Left lung (tissue), 10 donors: ENCODE results near the gene NKX2-2. TPM values are rescaled to one million over a fixed set of nuclear protein-coding genes. Genes with fewer than 3 reads are reported as not detected.

Source experiments
- ATAC-seq: fragments of 200-7000 bp; cut with Tn5 transposase; one replicate; pipeline ENCODE4 v1.9.1; 2020; ENCODE audit warnings: moderate library complexity
- DNase-seq, 4 donors: peaks; one replicate each; pipeline ENCODE4 v3.0.0-alpha.2; 2013 to 2020
- H3K27ac ChIP-seq, 2 donors: fragments of 200-600 bp; sonication (generic) in 1 of 2; one replicate each; pipeline versions ENCODE4 v1.5.0 to v1.8.0; 2020 to 2021
- H3K27me3 ChIP-seq, 2 donors: fragments of 200-600 bp; sonication (generic) in 1 of 2; one replicate each; pipeline versions ENCODE4 v1.5.0 to v1.8.0; 2020 to 2021
- H3K36me3 ChIP-seq, 2 donors: fragments of 200-600 bp; sonication (generic) in 1 of 2; one replicate each; pipeline versions ENCODE4 v1.5.0 to v1.8.0; 2020 to 2021
- H3K4me1 ChIP-seq, 2 donors: fragments of 200-600 bp; one replicate each; pipeline ENCODE4 v1.8.0; 2021
- H3K4me3 ChIP-seq, 2 donors: fragments of 200-600 bp; sonication (generic) in 1 of 2; one replicate each; pipeline versions ENCODE4 v1.5.0 to v1.8.0; 2020 to 2021; ENCODE audit warnings: mild to moderate bottlenecking in 1 of 2
- H3K9me3 ChIP-seq, 2 donors: fragments of 200-600 bp; sonication (generic) in 1 of 2; one replicate each; pipeline versions ENCODE4 v1.5.0 to v1.8.0; 2020 to 2021
- intact Hi-C, 2 donors: fragments of 100-400 bp; cut with DNase I; formaldehyde crosslinking; loops; one replicate each; pipeline versions ENCODE4 v1.11.2 to v1.14.2; 2022
- polyA plus RNA-seq, 6 donors: library from polyadenylated mRNA; unstranded; fragments of 120-200 nt; gene quantifications; one replicate each; pipeline ENCODE4 v1.2.1, GENCODE V29; 2013; ENCODE audit not compliant: insufficient read length in 6 of 6
- total RNA-seq, 2 donors: library from RNA; stranded (reverse); fragmentation: NEBNext Ultra II Directional; extraction: Animal tissue kit (Norgen Biotek cat#: 25700); gene quantifications; one replicate each; pipeline ENCODE4 v1.2.1, GENCODE V29; 2021
- TF ChIP-seq, protein P1 (sequence below), 2 donors: fragments of 200-600 bp; sonication (generic) in 1 of 2; IDR thresholded peaks; one replicate each; pipeline versions ENCODE4 v1.5.0 to v1.8.0; 2021; ENCODE audit warnings: antibody characterized with exemption in 2 of 2
- donor health status: DM: no; HTN: yes; CAD: no.
- donor health status: DM: no; HTN: no; CAD: no.

NKX2-2 gene
- total and polyA plus RNA-seq, 8 donors, result 0.11 to 0.24 (median 0.15) TPM; not detected in 2

DNA sequence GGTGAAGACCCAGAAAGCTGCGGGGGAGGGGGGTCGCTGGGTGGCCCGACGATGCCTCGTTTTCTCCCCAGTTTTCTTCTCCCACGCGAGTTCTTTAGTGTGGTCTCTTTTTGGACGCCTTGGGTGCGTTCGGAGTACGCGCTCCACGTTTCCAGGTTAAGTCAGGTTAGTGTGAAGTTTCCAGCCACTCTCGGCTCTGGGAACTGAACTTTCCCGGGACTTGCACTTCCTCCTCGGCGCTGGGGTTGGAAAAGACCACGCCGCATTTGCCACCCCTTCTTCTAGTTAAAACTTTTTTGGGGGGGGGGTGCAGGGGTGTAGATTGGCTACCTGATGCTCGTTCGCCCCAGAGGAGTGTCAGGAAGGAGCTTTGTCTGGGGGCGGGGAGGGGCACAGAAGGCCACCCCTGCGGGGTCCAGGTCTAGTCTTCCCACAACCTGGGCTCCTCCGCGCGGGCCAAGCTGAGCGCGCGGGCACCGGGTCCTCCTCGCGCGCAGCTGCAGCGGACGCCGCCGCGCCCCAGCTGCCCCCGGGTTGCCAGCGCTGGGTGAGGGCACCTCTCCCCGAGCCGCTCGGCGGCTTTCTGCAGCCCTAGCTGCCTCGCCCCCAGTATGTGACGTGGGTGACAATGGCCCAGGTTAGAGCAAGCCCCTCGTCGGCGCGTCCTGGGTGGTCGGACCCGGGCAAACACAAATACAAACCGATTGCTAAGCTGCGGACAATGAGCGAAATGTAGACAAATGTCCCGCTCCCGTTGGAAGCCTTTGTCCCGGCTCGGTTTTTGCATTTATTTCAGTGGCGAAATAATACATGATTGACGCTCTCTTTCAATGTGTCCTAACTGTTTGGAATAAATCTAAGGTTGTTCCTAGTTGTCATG is 1.7 kb upstream of the NKX2-2 start:
- H3K9me3 ChIP-seq, result no peaks in the 10 kb centered on the region
- ATAC-seq (no peak), DNase-seq (peak in 1 of 4 donors; percentile 50)
- peaks cover 6 to 41% of the 10 kb centered on the region in 2 donors for H3K4me1 ChIP-seq
- intact Hi-C loops, result no loop called here
- H3K27ac ChIP-seq, result no peak overlapping the region
- no peaks in the 10 kb centered on the region for H3K36me3 ChIP-seq
- peaks cover 99 to 100% of the 10 kb centered on the region in 2 donors for H3K27me3 ChIP-seq
- TF ChIP-seq, protein P1, sequence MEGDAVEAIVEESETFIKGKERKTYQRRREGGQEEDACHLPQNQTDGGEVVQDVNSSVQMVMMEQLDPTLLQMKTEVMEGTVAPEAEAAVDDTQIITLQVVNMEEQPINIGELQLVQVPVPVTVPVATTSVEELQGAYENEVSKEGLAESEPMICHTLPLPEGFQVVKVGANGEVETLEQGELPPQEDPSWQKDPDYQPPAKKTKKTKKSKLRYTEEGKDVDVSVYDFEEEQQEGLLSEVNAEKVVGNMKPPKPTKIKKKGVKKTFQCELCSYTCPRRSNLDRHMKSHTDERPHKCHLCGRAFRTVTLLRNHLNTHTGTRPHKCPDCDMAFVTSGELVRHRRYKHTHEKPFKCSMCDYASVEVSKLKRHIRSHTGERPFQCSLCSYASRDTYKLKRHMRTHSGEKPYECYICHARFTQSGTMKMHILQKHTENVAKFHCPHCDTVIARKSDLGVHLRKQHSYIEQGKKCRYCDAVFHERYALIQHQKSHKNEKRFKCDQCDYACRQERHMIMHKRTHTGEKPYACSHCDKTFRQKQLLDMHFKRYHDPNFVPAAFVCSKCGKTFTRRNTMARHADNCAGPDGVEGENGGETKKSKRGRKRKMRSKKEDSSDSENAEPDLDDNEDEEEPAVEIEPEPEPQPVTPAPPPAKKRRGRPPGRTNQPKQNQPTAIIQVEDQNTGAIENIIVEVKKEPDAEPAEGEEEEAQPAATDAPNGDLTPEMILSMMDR (IDR thresholded peaks at IDR 0.05), result no peak
- H3K4me3 ChIP-seq, result no peak overlapping the region

DNA sequence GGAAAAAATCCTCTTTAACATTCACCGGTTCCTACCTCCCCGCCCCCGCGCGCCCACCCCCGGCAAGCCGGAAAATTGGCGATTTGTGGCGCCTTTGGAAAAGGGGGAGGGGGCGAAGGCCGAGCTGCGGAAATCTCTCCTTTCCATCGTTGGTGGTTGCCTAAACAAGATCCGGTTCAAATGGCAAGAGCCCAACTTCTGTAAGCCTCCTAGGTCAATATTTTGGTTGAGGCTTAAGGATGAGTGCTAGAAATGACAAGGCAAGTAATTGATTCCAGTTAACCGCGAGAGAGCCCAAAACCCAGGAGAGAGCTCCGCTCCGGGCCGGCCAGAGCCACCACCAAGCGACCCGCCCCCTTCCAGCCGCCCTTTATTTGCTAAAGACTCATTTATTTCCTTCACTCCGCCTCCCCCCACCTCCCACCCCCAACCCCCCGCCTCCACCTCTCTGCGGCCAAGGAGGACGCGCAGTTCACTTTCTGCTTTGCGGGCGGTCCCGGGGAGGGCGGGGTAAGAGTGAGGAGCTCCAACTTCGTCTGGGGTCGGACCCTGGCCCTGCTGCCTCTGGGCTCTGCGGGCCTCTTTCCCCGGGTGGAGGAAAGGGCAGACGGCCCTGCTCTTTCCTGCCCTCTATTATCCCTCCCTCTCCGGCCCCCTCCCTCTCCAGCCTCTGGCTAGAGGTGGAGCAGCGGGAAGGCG is 838 bp upstream of the NKX2-2 start:
- peaks cover 99 to 100% of the 10 kb centered on the region in 2 donors for H3K27me3 ChIP-seq
- DNase-seq (peak in 1 of 4 donors; percentile 60), ATAC-seq (no peak)
- no peak overlapping the region for H3K4me3 ChIP-seq
- no peak overlapping the region for H3K27ac ChIP-seq
- TF ChIP-seq, protein P1 (IDR thresholded peaks at IDR 0.05), result no peak
- H3K4me1 ChIP-seq, result peaks cover 12 to 50% of the 10 kb centered on the region in 2 donors
- H3K9me3 ChIP-seq, result no peaks in the 10 kb centered on the region
- intact Hi-C loops, result no loop called here
- no peaks in the 10 kb centered on the region for H3K36me3 ChIP-seq

DNA sequence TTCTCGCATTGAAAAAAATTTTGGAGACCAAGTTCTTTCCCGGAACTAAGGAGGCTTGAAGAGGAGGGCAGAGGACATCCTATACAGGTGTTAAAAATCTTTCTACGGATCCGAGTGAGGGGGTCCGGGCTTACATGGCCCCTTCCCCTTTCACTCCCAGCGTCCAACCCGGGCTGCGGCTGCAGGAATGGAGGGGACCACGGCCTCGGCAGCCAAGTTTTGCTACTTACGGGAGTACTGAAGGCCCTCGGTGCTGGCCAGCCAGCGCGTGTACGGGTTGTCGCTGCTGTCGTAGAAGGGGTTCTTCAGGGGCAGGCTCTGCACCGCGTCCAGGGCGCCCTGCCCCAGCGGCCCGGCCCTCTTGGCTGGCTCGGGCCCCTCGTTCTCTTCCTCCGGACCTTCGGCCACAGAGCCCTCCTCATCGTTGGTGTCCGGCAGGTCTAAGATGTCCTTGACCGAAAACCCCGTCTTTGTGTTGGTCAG is 642 bp downstream of the NKX2-2 start:
- peaks cover 99 to 100% of the 10 kb centered on the region in 2 donors for H3K27me3 ChIP-seq
- H3K27ac ChIP-seq, result no peak overlapping the region
- H3K4me1 ChIP-seq, result peaks cover 10 to 55% of the 10 kb centered on the region in 2 donors
- TF ChIP-seq, protein P1 (IDR thresholded peaks at IDR 0.05), result no peak
- H3K36me3 ChIP-seq, result no peaks in the 10 kb centered on the region
- DNase-seq (peak in 1 of 4 donors; percentile 65), ATAC-seq (no peak)
- H3K9me3 ChIP-seq, result no peaks in the 10 kb centered on the region
- no peak overlapping the region for H3K4me3 ChIP-seq
- intact Hi-C loops, result no loop called here

DNA sequence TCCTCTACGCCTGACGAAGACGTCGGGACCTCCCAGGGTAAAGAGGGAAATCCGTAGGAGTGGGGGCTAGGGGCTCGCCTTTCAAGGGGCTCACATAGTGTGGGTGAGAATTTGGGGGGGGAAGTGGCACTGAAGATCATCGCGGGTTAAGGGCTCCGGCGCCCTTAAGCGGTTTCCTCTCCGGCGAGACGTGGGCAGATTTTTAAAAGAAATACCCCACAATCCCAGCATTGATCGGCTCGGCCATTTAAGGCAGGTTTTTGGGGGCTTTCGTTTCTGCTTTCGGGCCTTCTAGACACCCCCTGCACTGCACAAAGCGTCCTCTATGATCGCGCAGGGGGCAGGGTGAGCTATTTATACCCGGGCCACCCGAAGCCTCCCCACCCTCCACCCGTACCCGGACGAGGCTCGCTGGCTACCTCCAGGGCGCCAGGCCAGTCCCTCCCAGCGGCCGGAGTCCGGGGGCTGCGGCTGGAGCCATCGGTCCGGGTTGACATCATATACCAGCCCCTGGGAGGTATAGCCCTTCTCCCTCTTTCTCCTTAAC is 1.2 kb downstream of the NKX2-2 start:
- Histone ChIP-seq H3K27me3 (peaks cover 99 to 100% of the 10 kb centered on the region in 2 donors), H3K4me3 (no peak overlapping the region), H3K27ac (no peak overlapping the region), H3K36me3 (no peaks in the 10 kb centered on the region), H3K9me3 (no peaks in the 10 kb centered on the region), H3K4me1 (peaks cover 6 to 55% of the 10 kb centered on the region in 2 donors)
- intact Hi-C loops, result no loop called here
- ATAC-seq (no peak), DNase-seq (peak in 1 of 4 donors; percentile 69)
- TF ChIP-seq, protein P1 (IDR thresholded peaks at IDR 0.05), result no peak
